Astrocyte (in vitro differentiated cells and primary cell): Measurements from ENCODE around the gene ZBTB37. TPM values are rescaled to one million over a fixed set of nuclear protein-coding genes. Genes with fewer than 3 reads are reported as not detected.

Source experiments
- DNase-seq: peaks from one replicate; pipeline ENCODE4 v3.0.0-alpha.2; 2010; ENCODE audit warnings: low read depth
- FAIRE-seq: peaks from 2 replicates; lab custom pipeline; 2011; peaks lifted over from hg19 to GRCh38; lab: Jason Lieb, UNC
- H2AFZ ChIP-seq: 2 replicates; pipeline ENCODE4 v1.6.0; 2012; ENCODE audit warnings: low read depth, low read length, inconsistent platforms
- H3K27ac ChIP-seq: 2 replicates; pipeline ENCODE4 v1.5.1; 2011; ENCODE audit warnings: low read depth, low read length, inconsistent platforms
- H3K27me3 ChIP-seq: 2 replicates; pipeline ENCODE4 v1.6.0; 2011; ENCODE audit warnings: low read length, inconsistent platforms; ENCODE audit not compliant: insufficient read depth
- H3K36me3 ChIP-seq: 2 replicates; pipeline ENCODE4 v1.5.1; 2011; ENCODE audit warnings: low read length, inconsistent platforms; ENCODE audit not compliant: insufficient read depth
- H3K4me1 ChIP-seq: 2 replicates; pipeline ENCODE4 v1.5.1; 2011; ENCODE audit warnings: low read length, inconsistent platforms; ENCODE audit not compliant: insufficient read depth
- H3K4me2 ChIP-seq: 2 replicates; pipeline ENCODE4 v1.6.0; 2012; ENCODE audit warnings: low read length, inconsistent platforms
- H3K4me3 ChIP-seq: 2 replicates; pipeline ENCODE4 v1.5.1; 2011; ENCODE audit warnings: low read depth, mild to moderate bottlenecking, low read length, inconsistent platforms; ENCODE audit not compliant: insufficient read depth
- H3K79me2 ChIP-seq: 2 replicates; pipeline ENCODE4 v1.6.0; 2012; ENCODE audit warnings: mild to moderate bottlenecking, low read length, inconsistent platforms; ENCODE audit not compliant: insufficient read depth
- H3K9ac ChIP-seq: 2 replicates; pipeline ENCODE4 v1.6.0; 2012; ENCODE audit warnings: mild to moderate bottlenecking, low read length, inconsistent platforms
- H3K9me3 ChIP-seq: 2 replicates; pipeline ENCODE4 v1.5.1; 2012; ENCODE audit warnings: low read depth, mild to moderate bottlenecking, low read length, inconsistent platforms; ENCODE audit not compliant: insufficient read depth
- H4K20me1 ChIP-seq: 2 replicates; pipeline ENCODE4 v1.6.0; 2012; ENCODE audit warnings: low read length, inconsistent platforms; ENCODE audit not compliant: insufficient read depth
- H3K27ac Mint-ChIP-seq: one replicate; pipeline ENCODE4 v1.8.0; 2021; ENCODE audit warnings: mild to moderate bottlenecking, mixed read lengths; ENCODE audit not compliant: unreplicated experiment
- H3K27me3 Mint-ChIP-seq: one replicate; pipeline ENCODE4 v1.8.0; 2021; ENCODE audit warnings: low read depth, mixed read lengths; ENCODE audit not compliant: unreplicated experiment
- H3K36me3 Mint-ChIP-seq: one replicate; pipeline ENCODE4 v1.8.0; 2021; ENCODE audit warnings: low read depth, mixed read lengths; ENCODE audit not compliant: unreplicated experiment
- H3K4me1 Mint-ChIP-seq: one replicate; pipeline ENCODE4 v1.8.0; 2021; ENCODE audit warnings: low read depth, mixed read lengths; ENCODE audit not compliant: unreplicated experiment
- H3K4me3 Mint-ChIP-seq: one replicate; pipeline ENCODE4 v1.8.0; 2021; ENCODE audit warnings: mild to moderate bottlenecking, moderate library complexity, mixed read lengths; ENCODE audit not compliant: unreplicated experiment
- H3K9me3 Mint-ChIP-seq: one replicate; pipeline ENCODE4 v1.8.0; 2021; ENCODE audit warnings: mild to moderate bottlenecking, mixed read lengths; ENCODE audit not compliant: unreplicated experiment
- CTCF ChIP-seq: IDR thresholded peaks from 2 replicates; pipeline ENCODE4 v1.5.1; 2011; ENCODE audit warnings: low read depth, mild to moderate bottlenecking, inconsistent platforms, low read length, moderate library complexity; ENCODE audit not compliant: insufficient read depth
- EZH2 ChIP-seq: IDR thresholded peaks from 2 replicates; pipeline ENCODE4 v1.6.1; 2012; ENCODE audit warnings: mild to moderate bottlenecking, low read length, inconsistent platforms; ENCODE audit not compliant: insufficient read depth
- total RNA-seq: library from RNA; stranded (reverse); gene quantifications from 2 replicates; pipeline ENCODE4 v1.2.1, GENCODE V29; 2021

The ZBTB37 gene
- total RNA-seq, 1 donor from 2014 or later: 10.7 TPM

GRCh38 chr1:173865468-173866164 is 2.6 kb upstream of the ZBTB37 start:
- Histone ChIP-seq H3K4me2 (peak overlapping the region; percentile 87), H3K4me3 (peak overlapping the region; percentile 98), H3K4me1 (peaks cover 6% of the 10 kb centered on the region), H3K27ac (peak overlapping the region; percentile 7), H3K36me3 (peaks cover 41% of the 10 kb centered on the region), H3K9ac (peak overlapping the region; percentile 95), H2AFZ (no peak overlapping the region), H3K9me3 (no peaks in the 10 kb centered on the region), H3K79me2 (peaks cover 44% of the 10 kb centered on the region), H3K27me3 (no peaks in the 10 kb centered on the region), H4K20me1 (peaks cover 63% of the 10 kb centered on the region)
- FAIRE-seq (no peak), DNase-seq (no peak)
- no peaks in the 10 kb centered on the region for H3K9me3 Mint-ChIP-seq
- no peaks in the 10 kb centered on the region for H3K27me3 Mint-ChIP-seq
- TF ChIP-seq CTCF (no peak), EZH2 (no peak)
- peaks cover 45% of the 10 kb centered on the region for H3K36me3 Mint-ChIP-seq
- H3K27ac Mint-ChIP-seq: peak overlapping the region; percentile 99
- H3K4me1 Mint-ChIP-seq: peaks cover 25% of the 10 kb centered on the region
- peak overlapping the region; percentile 99 for H3K4me3 Mint-ChIP-seq

GRCh38 chr1:173866413-173867115 is 1.6 kb upstream of the ZBTB37 start:
- Mint-ChIP-seq H3K27me3 (no peaks in the 10 kb centered on the region), H3K36me3 (peaks cover 46% of the 10 kb centered on the region), H3K4me3 (peak overlapping the region; percentile 99), H3K4me1 (peaks cover 25% of the 10 kb centered on the region), H3K9me3 (no peaks in the 10 kb centered on the region), H3K27ac (peak overlapping the region; percentile 99)
- Histone ChIP-seq H3K36me3 (peaks cover 49% of the 10 kb centered on the region), H3K4me2 (peak overlapping the region; percentile 87), H3K27ac (peak overlapping the region; percentile 78), H2AFZ (no peak overlapping the region), H3K9ac (peak overlapping the region; percentile 95), H3K79me2 (peaks cover 52% of the 10 kb centered on the region), H3K4me3 (peak overlapping the region; percentile 98), H3K27me3 (no peaks in the 10 kb centered on the region), H3K9me3 (no peaks in the 10 kb centered on the region), H3K4me1 (peaks cover 6% of the 10 kb centered on the region), H4K20me1 (peaks cover 62% of the 10 kb centered on the region)
- no peak for TF ChIP-seq EZH2
- no peak for TF ChIP-seq CTCF
- DNase-seq: no peak
- no peak for FAIRE-seq
